Measurements from ENCODE around the gene SOS2.

DNA sequence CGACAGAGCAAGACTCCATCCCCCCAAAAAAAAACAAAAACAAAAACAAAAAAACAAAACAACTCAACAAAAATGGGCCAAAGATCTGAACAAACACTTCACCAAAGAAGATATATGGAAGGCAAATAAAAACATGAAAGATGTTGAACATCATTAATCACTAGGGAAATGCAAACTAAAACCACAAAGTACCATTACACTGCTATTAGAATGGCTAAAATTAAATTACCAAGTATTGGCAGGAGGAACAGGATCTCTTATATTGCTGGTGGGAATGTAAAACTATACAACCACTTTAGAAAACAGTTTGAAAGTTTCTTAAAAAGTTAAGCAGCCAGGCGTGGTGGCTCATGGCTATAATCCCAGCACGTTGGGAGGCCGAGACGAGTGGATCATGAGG, 12.9 kb downstream of the SOS2 start:
- TF ChIP-seq, protein P1, sequence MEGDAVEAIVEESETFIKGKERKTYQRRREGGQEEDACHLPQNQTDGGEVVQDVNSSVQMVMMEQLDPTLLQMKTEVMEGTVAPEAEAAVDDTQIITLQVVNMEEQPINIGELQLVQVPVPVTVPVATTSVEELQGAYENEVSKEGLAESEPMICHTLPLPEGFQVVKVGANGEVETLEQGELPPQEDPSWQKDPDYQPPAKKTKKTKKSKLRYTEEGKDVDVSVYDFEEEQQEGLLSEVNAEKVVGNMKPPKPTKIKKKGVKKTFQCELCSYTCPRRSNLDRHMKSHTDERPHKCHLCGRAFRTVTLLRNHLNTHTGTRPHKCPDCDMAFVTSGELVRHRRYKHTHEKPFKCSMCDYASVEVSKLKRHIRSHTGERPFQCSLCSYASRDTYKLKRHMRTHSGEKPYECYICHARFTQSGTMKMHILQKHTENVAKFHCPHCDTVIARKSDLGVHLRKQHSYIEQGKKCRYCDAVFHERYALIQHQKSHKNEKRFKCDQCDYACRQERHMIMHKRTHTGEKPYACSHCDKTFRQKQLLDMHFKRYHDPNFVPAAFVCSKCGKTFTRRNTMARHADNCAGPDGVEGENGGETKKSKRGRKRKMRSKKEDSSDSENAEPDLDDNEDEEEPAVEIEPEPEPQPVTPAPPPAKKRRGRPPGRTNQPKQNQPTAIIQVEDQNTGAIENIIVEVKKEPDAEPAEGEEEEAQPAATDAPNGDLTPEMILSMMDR (IDR thresholded peaks at IDR 0.05 in 2 of 3, conservative IDR thresholded peaks at IDR 0.05 in 1 of 3; ENCODE audit: borderline replicate concordance in 1 of 3, insufficient read depth in 1 of 3, low read depth in 2 of 3, low read length in 2 of 3): no peak
- TF ChIP-seq SP1 (IDR thresholded peaks at IDR 0.05; ENCODE audit: low read depth) (no peak), POLR2A (IDR thresholded peaks at IDR 0.05; ENCODE audit: borderline replicate concordance, extremely low read depth, insufficient read depth, insufficient read length) (no peak), ZNF274 (IDR thresholded peaks at IDR 0.05; ENCODE audit: low read depth, low read length) (no peak), SRF (IDR thresholded peaks at IDR 0.05; ENCODE audit: low read depth) (no peak), JUND (IDR thresholded peaks at IDR 0.05) (no peak), SIN3A (IDR thresholded peaks at IDR 0.05; ENCODE audit: low read depth) (no peak), EZH2phosphoT487 (IDR thresholded peaks at IDR 0.05; ENCODE audit: borderline replicate concordance) (no peak)
- TF ChIP-seq, protein P2, sequence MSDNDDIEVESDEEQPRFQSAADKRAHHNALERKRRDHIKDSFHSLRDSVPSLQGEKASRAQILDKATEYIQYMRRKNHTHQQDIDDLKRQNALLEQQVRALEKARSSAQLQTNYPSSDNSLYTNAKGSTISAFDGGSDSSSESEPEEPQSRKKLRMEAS (IDR thresholded peaks at IDR 0.05): no peak
- TF ChIP-seq, protein P3, sequence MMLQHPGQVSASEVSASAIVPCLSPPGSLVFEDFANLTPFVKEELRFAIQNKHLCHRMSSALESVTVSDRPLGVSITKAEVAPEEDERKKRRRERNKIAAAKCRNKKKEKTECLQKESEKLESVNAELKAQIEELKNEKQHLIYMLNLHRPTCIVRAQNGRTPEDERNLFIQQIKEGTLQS (IDR thresholded peaks at IDR 0.05): no peak

Data from HCT116 (cell line).